NCI-H146 treated with DMSO at 0.1 percent for 48 hours (cell line): Measurements from ENCODE around the gene RFC4.
A peak's percentile ranks its signal among the peaks of the same experiment; 100 is the strongest.
"Not testable (repeated sequence)": the region's sequence is repeated elsewhere in the genome, so short reads cannot be mapped to it uniquely, and the experiment has no call there.

Experiments
- DNase-seq: peaks from one replicate; lab custom pipeline; 2025; ENCODE audit not compliant: unreplicated experiment; lab: John Stamatoyannopoulos, UW

The RFC4 gene

DNA sequence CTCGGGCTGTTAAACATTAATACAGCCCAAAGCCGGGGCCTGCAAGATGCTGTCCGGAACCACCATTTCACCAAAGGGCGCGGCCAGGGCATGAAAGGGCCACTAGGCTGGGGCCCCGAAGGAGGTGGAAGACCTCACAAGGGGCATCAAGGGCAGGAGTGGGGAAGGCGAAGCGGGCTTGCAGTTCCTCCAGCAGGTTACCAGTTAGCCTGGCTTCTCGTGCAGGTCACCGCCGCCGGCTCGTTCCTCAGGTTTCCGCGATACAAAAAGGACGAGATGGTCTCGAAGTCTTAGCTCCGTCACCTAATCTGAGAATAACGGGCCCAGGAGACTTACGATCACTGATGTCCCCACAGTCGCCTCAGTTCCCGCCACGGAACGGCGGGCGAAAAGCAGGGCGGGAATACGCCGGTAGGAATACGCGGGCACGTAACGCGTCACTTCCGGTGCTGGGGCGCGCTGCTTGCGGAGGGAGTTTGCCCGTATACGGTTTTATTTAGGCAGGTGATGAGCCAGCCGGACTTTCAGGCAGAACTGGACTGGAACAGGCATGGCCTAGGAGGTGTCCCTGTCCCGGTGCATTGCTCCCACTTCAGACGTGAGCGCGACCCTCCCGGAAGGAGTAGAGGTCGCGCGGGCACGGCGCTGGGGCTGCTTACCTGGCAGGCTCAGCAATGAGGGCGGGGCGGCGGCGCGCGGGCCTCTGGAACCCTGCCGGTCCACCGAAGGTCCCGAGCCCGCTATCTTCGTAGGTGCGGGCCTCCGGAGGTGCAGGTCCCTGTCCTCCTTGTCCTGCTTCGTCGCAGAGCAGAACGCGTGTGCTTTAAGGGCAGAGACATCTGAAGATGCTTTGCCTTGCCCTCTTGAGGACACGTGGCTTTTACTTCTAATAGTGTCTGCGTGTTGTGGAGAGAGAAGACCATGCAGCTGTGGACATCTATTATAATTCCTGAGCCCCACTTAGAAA, at the start of gene RFC4:
Gene RFC4, minus strand, starts transcription at position 394 of the 967 bp plus-strand sequence. CDS start 1,769 bp downstream, outside the sequence.
- DNase-seq: peak; percentile 85

- no peak for DNase-seq
Observed at GRCh38 chr3:186854954-186855353, 48.7 kb upstream of the RFC4 start.

- DNase-seq: no peak
Observed at GRCh38 chr3:186854146-186854545, 47.9 kb upstream of the RFC4 start.

GRCh38 chr3:186852994-186853393, 46.7 kb upstream of the RFC4 start:
- no peak for DNase-seq

- not testable (repeated sequence) for DNase-seq
Observed at GRCh38 chr3:186851835-186852234, 45.6 kb upstream of the RFC4 start.

DNA sequence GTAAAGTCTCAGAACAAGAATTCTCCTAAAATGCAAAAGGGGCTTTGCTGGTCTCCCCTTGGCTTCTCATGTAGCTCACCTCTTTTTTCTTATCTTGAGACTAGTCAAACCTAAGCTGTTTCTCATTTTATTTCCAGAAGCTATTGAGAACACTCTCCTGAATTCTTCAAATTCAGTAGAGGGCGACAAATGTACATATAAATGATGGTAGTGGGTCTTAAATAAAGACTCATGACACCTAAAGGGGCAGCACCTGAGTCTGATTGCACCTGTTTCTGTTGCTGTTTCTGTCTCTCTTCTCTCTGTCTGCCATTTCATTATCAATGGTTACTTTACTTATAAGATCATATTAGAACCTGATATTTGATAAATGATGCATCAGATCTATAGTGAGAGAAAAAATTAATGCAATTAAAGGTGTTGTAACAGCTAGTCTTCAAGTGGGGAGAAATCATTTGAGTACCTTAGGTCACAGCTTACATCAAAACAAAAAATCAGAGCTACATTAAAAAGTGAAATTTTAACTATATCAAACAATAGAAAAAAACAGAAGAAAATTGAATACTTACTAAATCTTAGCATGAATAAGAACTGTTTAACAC, 43.2 kb upstream of the RFC4 start:
- DNase-seq: peak; percentile 41

DNA sequence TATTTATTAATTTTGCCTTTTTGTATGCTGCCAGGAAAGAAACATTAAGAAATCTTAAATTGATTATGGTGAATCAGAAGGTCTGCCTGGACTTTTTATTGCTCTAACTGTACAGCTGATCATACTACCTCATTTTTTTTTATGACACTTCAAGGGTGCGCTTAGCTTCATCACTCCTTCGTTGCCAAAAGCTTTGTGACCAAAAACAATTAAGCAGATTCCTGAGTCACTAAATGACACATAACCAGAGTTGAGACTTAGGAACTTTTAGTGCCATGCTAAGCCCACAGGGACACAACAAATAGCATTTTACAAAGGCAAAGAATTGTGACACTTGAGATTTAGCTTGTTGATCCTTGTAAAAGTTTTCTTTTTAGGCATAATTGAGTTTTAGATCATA, 41.2 kb upstream of the RFC4 start:
- DNase-seq: no peak

DNA sequence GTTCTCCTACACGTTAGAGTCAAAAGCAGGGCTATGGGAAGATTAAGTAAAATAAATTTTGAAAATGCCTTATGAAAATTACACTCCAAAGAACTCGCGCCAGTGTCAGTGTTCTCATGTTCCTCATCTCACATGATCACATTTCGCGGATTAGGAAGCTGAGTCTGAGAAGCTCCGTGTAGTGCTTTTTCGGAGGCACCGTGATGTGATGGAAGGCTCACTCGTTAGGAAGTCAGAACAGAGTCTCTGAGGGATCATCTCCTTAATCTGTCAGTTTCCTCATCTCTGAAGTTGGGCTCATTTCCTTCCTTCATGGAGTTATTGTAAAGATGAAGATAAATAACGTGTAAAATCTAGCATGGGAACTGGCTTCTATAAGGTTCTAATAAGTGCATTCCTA, 39.5 kb upstream of the RFC4 start:
- DNase-seq: no peak

DNA sequence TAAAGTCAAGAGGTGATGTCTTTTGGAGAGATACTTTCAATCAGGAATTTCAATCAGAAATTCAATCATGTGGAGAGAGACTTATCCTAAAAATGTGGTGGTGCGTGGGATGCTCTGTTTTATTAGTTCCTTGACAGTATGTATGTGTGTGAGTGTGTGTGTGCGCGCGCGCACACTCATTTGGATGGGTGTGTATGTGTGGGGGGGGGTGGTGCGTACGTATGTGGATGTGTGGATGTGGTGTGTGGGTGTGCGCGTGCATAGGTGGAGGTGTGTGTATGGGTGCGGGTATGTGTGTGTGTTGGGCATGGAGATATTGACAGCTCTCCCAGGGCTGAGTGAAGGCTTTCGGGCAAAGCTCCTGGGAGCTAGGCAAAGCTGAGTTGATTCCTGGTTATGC, 38.6 kb upstream of the RFC4 start:
- no peak for DNase-seq

GRCh38 chr3:186843039-186843432, 36.8 kb upstream of the RFC4 start:
- no peak for DNase-seq

DNA sequence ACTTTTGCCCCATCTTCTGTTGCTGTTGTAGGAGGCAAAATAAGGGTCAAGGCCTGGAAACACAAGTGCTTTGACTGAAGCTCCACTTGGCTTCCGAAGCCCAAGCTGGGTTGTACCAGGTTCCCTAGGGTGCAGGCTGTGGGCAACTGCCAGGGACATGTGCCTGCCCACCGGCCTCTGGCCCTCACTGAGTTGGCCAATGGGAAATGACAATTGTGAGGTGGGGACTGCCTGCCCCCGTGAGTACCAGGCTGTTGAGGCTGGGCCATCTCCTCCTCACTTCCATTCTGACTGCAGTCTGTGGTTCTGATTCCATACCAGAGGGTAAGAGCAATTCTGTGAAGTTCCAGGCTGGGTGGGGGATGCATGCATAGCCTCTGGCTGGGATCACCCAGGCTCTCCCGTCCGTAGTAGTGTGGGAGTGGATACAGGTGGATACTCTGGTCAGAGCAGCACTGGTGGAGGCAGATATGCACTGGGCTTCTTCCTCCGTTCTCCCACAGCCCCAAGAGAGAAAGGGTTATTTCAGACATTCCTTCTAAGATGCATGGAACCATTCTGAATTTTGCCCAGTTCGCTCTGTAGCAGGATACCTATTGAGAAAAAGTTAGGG, 36.2 kb upstream of the RFC4 start, which contains the start of gene ADIPOQ:
Gene ADIPOQ, plus strand, starts transcription at position 285 of the 613 bp plus-strand sequence. CDS start 10,349 bp downstream, outside the sequence.
- no peak for DNase-seq

DNA sequence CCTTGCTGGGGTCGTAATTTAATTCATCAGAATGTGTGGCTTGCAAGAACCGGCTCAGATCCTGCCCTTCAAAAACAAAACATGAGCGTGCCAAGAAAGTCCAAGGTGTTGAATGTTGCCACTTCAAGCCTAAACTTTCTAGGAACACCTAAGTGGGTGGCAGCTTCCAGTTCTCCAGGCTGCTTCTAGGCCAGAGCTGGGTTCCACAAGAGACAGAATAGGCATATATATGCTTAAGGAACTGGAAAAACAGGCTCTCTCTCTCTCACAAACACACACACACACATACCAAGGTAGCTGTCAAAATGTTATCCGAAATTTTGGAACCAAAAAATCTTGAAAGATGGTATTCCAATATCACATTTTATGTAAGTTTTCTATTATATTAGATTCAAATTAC, 35.3 kb upstream of the RFC4 start:
- DNase-seq: no peak

DNA sequence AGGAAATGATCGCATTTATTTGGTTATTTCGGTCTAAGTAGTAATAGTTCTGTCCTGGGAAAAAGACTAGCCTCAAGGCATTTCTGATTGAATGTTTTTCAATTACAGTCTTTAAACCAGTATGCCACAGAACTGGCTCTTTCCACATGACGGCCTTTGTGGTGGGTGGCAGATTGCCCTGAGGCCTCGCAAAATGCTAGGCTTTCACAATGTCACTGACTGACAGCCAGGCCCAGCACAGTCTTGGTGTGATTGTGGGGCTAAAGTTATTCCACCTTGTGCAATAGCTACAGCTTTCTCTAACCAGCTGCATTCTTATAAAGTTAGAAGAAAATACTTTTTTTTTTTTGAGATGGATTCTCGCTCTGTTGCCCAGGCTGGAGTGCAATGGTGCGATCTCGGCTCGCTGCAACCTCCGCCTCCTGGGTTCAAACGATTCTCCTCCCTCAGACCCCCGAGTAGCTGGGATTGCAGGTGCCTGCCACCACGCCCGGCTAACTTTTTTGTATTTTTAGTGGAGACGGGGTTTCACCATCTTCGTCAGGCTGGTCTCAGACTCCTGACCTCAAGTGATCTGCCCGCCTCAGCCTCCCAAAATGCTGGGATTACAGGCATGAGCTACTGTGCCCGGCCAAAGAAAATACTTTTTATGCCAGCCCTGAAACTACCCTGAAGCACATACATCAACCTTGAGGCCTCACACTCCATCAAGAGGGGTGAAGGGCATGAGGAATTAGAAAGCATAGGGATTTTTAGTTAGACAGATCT, 33.8 kb upstream of the RFC4 start:
- no peak for DNase-seq

- DNase-seq: no peak
Observed at GRCh38 chr3:186832276-186832675, 26.0 kb upstream of the RFC4 start.

DNA sequence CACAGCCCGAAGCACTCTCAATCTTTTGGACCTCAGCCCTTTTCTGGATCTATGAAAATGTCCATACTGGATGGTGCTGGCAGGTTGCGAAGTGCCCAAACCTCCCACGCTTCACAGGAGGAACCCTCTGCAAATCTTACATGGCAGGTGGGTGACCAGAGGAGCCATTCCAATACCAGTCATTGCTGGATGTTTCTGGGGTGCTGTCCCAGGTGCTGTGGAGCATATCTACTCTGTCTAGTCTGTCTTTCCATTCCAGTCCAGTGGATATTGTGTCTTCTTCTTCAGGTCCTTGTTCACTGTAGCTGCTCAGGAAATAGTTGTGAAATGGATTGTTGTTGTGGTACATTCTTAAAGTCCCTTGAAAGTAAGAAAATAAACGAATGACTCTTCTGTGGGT, 25.5 kb upstream of the RFC4 start:
- DNase-seq: no peak

DNA sequence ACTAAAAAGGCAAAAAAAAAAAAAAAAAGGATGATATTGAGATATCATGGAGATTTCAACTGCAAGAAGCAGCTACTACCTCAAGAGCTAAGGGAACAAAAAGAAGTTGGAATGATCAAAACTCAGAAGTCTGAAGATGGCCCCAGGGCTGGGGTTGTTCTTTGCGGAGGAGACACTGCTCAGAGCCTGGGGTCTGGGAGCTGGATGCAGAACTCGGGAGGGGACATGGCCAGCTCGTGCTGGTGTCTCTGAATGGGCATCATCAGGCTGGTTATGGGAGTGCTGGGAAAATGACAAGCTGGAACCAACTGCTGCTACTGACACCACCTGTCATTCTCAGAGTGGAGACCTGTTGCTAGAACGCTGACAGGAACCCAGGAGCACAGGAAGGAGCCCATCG, 22.1 kb upstream of the RFC4 start:
- DNase-seq: no peak

DNA sequence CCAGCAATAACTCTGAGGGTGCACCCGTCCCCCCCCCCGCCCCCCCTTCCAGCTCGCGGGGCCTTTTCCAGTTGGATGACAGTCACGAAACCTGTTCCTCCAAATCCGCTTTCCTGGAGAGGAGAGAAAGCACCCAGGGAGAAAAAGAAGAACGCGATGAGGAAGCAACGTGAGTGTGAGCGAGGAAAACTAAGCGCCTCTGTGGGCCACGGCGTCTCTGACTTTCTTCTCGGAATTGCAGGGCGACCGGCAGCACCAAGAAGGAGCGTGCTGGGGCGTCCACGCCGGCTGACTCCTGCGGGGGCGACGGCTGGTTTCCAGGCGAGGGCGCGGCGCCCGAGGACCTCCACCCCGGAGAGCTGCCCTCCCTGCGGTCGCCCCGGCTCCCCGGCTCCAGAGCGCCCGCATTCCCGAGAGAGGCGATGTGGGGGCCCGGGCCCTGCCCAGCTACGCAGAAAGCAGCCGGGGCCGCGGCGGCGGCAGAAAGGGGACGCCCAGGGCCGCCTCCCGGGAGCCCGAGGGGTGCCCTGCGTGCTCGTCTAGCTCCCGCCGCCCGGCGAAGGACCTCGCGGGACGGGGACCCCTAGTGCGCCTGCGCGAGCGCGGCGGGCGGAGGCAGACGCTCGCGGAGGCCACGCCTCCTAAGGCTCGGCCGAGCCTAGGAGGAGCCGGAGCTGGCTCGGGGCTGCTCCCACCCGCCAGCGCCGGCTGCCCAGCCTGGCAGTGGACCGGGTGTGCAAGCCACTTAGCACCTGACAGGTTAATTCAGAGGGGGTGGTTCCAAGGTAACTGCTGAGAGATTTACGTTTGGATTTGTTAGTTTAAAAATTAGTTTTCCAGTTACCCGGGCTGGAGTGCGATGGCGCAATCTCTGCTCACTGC, 20.9 kb upstream of the RFC4 start:
- DNase-seq: peak; percentile 82

- no peak for DNase-seq
Observed at GRCh38 chr3:186826410-186826975, 20.2 kb upstream of the RFC4 start.

DNA sequence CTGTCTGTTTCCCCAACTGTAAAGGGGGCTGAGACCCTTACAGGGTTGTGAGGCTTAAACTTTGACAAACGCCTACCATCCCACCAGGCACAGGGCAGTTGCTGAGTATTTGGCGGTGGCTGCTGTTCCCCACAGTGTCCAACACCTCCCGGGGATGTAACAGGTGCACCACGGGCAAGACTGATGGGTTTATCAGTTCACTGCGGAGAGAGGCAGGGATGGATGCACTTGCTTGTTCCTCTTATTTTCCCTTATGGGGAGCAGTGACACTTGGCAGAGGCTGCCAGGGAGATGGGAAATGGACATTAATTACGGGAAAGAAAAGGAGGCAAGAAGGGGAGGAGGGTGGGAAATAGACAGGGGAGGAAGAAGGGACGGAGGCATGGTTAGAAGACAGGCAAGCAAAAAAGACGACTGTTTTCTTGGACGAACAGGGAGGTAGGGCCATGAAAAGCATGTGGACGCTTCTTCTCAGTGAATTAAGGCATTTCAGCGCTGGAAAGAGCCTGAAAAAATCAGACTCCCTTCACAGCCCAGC, 19.7 kb upstream of the RFC4 start:
- no peak for DNase-seq
